HL-60 (cell line): Measurements from ENCODE around the gene SPATA33.

ENCODE experiments used
- GABPA ChIP-seq: IDR thresholded peaks from 2 replicates; pipeline ENCODE4 v1.6.1; 2012; ENCODE audit warnings: low read depth
- POLR2AphosphoS5 ChIP-seq: IDR thresholded peaks from 2 replicates; pipeline ENCODE4 v1.6.1; 2012; ENCODE audit warnings: low read depth
- TF ChIP-seq, protein P1 (sequence below): IDR thresholded peaks from one replicate; pipeline ENCODE4 v1.5.1; 2011; ENCODE audit warnings: low read length, control low read depth, inconsistent platforms; ENCODE audit not compliant: insufficient read depth

DNA sequence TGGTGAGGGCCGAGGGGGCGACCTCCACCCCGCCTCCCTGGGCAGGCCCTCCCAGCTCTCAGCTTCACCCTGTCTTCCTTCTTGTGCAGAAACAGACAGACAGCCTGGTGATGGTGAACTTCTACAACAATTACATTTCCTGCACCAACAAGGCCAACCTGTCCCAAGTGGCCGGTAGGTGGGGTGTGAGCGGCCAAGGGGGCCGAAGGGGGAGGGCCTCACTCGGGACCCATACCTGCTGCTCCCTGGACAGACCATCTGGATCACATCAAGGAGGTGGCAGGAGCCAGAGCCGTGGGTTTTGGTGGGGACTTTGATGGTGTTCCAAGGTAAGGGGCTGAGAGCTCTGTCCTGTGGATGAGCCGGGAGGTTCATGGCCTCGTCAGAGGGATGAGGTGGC lies 20.3 kb upstream of the SPATA33 start:
- TF ChIP-seq, protein P1, sequence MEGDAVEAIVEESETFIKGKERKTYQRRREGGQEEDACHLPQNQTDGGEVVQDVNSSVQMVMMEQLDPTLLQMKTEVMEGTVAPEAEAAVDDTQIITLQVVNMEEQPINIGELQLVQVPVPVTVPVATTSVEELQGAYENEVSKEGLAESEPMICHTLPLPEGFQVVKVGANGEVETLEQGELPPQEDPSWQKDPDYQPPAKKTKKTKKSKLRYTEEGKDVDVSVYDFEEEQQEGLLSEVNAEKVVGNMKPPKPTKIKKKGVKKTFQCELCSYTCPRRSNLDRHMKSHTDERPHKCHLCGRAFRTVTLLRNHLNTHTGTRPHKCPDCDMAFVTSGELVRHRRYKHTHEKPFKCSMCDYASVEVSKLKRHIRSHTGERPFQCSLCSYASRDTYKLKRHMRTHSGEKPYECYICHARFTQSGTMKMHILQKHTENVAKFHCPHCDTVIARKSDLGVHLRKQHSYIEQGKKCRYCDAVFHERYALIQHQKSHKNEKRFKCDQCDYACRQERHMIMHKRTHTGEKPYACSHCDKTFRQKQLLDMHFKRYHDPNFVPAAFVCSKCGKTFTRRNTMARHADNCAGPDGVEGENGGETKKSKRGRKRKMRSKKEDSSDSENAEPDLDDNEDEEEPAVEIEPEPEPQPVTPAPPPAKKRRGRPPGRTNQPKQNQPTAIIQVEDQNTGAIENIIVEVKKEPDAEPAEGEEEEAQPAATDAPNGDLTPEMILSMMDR: no peak
- TF ChIP-seq POLR2AphosphoS5: no peak
- no peak for TF ChIP-seq GABPA
